NT2/D1 (cell line): ENCODE results near the gene LSS.

Experiments used
- DNase-seq: peaks from one replicate; pipeline ENCODE4 v3.0.0-alpha.2; 2011; ENCODE audit warnings: low read depth, low spot score
- H3K27me3 ChIP-seq: 2 replicates; pipeline ENCODE4 v1.6.0; 2011; ENCODE audit warnings: mild to moderate bottlenecking; ENCODE audit not compliant: insufficient read length, insufficient read depth
- H3K36me3 ChIP-seq: 2 replicates; pipeline ENCODE4 v1.6.1; 2011; ENCODE audit warnings: mild to moderate bottlenecking, low read length, mixed read lengths; ENCODE audit not compliant: insufficient read depth, insufficient read length
- H3K4me1 ChIP-seq: 2 replicates; pipeline ENCODE4 v1.5.1; 2011; ENCODE audit not compliant: insufficient read depth, insufficient read length
- H3K4me3 ChIP-seq: 2 replicates; pipeline ENCODE4 v1.5.1; 2011; ENCODE audit warnings: low read depth; ENCODE audit not compliant: insufficient read length
- H3K9ac ChIP-seq: 2 replicates; pipeline ENCODE4 v1.6.0; 2011; ENCODE audit warnings: low read depth; ENCODE audit not compliant: insufficient read length
- H3K9me3 ChIP-seq: 2 replicates; pipeline ENCODE4 v1.5.1; 2011; ENCODE audit warnings: mild to moderate bottlenecking, low read length; ENCODE audit not compliant: insufficient read depth
- SUZ12 ChIP-seq: IDR thresholded peaks from 2 replicates; pipeline ENCODE4 v1.6.1; 2011; ENCODE audit not compliant: insufficient read length, insufficient read depth; ENCODE audit errors: extremely low read depth
- YY1 ChIP-seq: IDR thresholded peaks from 2 replicates; pipeline ENCODE4 v1.6.1; 2011; ENCODE audit not compliant: insufficient read length, insufficient read depth
- ZNF274 ChIP-seq: IDR thresholded peaks from 2 replicates; pipeline ENCODE4 v1.6.1; 2011; ENCODE audit warnings: mild to moderate bottlenecking, low read depth, low read length

Gene LSS

GRCh38 chr21:46228345-46229051 is at the start of gene LSS:
Gene LSS, minus strand, starts transcription at chr21:46228774. Its CDS starts 29 bp downstream, at chr21:46228745.
- TF ChIP-seq ZNF274 (no peak), YY1 (no peak), SUZ12 (no peak)
- Histone ChIP-seq H3K4me1 (peaks cover 10% of the 10 kb centered on the region), H3K36me3 (peaks cover 64% of the 10 kb centered on the region)

GRCh38 chr21:46274797-46275390 is 46.3 kb upstream of the LSS start:
- TF ChIP-seq YY1 (no peak), ZNF274 (no peak)
- Histone ChIP-seq H3K36me3 (peaks cover 92% of the 10 kb centered on the region), H3K27me3 (no peaks in the 10 kb centered on the region), H3K9me3 (no peaks in the 10 kb centered on the region), H3K9ac (no peak overlapping the region), H3K4me1 (peaks cover 2% of the 10 kb centered on the region), H3K4me3 (no peak overlapping the region)
- DNase-seq, result no peak

More at GRCh38 chr21:46228345-46229051, at the start of gene LSS:
- peaks cover 55% of the 10 kb centered on the region for H3K9me3 ChIP-seq
- peak; percentile 98 for DNase-seq
- no peaks in the 10 kb centered on the region for H3K27me3 ChIP-seq
- peak within 1 kb of the TSS; percentile 96 for H3K9ac ChIP-seq
- peak within 1 kb of the TSS; percentile 97 for H3K4me3 ChIP-seq

DNA sequence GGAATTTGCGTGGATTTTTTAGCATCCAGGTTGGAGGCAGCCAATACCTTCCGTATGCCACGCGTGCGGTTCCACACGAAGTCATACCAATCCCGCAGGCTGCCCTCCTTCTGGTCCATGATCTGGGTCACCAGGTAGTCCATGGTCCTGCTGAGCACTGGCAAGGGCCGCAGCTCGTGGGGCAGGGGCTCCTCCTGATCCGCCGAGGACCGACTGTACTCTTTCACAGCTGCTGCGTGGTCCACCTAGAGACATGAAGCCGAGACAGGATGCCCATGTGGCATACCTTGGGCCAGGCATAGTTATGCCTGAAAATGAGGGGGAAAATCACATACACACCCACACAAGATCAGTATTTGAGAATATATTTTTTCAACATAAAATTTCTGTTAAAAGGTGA is 44.8 kb upstream of the LSS start:
- Histone ChIP-seq H3K27me3 (no peaks in the 10 kb centered on the region), H3K4me1 (no peaks in the 10 kb centered on the region), H3K9ac (no peak overlapping the region), H3K4me3 (no peak overlapping the region), H3K9me3 (no peaks in the 10 kb centered on the region), H3K36me3 (peaks cover 95% of the 10 kb centered on the region)
- DNase-seq, result no peak
- TF ChIP-seq YY1 (no peak), ZNF274 (no peak), SUZ12 (no peak)

GRCh38 chr21:46269466-46269865 is 40.9 kb upstream of the LSS start:
- Histone ChIP-seq H3K9me3 (no peaks in the 10 kb centered on the region), H3K9ac (no peak overlapping the region), H3K4me3 (no peak overlapping the region), H3K27me3 (no peaks in the 10 kb centered on the region), H3K4me1 (peaks cover 8% of the 10 kb centered on the region), H3K36me3 (peaks cover 97% of the 10 kb centered on the region)
- no peak for DNase-seq
- TF ChIP-seq ZNF274 (no peak), YY1 (no peak), SUZ12 (no peak)

DNA sequence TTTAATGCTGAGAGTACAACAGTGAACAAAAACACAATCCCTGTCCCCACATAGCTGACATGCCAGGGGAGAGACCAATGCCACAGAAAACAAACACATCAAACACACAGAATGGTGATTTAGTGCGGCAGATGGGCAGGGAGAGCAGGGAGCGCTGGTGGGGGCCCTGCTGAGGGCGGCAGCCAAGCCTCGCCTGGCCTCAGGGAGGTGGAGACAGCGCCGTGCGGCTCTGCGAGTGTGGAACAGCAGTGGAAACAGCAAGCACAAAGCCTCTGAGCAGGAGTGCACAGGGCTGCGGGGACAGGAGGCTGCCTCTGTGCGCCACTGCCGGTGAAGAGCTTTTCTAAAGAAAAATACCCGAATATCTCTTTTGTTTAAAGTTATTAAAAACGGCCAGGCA is 39.8 kb upstream of the LSS start:
- Histone ChIP-seq H3K4me3 (no peak overlapping the region), H3K9me3 (no peaks in the 10 kb centered on the region), H3K4me1 (peaks cover 8% of the 10 kb centered on the region), H3K9ac (no peak overlapping the region), H3K27me3 (no peaks in the 10 kb centered on the region), H3K36me3 (peaks cover 97% of the 10 kb centered on the region)
- DNase-seq, result no peak
- TF ChIP-seq YY1 (no peak), SUZ12 (no peak), ZNF274 (no peak)

DNA sequence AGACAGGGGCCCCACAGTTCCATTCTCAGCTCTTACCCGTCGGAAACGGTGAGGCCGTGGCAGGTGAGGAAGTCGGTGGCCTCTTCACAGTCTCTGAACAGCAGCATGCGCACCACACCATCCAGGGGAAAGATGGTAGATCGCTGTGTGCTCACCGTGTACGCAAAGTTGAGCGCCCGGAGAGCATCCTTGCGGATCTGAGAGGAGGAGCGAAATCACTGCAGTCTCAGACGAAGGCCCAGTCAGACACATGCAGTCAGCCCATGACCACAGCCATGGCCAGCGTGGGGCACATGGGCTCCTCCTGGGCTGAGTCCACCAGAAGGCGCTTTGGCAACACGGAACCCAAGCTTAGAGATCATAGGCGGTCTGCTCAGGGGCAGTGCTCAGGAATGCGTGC is 38.4 kb upstream of the LSS start:
- peaks cover 91% of the 10 kb centered on the region for H3K36me3 ChIP-seq
- TF ChIP-seq YY1, result no peak
- TF ChIP-seq ZNF274, result no peak
- TF ChIP-seq SUZ12, result no peak
- no peak overlapping the region for H3K4me3 ChIP-seq

DNA sequence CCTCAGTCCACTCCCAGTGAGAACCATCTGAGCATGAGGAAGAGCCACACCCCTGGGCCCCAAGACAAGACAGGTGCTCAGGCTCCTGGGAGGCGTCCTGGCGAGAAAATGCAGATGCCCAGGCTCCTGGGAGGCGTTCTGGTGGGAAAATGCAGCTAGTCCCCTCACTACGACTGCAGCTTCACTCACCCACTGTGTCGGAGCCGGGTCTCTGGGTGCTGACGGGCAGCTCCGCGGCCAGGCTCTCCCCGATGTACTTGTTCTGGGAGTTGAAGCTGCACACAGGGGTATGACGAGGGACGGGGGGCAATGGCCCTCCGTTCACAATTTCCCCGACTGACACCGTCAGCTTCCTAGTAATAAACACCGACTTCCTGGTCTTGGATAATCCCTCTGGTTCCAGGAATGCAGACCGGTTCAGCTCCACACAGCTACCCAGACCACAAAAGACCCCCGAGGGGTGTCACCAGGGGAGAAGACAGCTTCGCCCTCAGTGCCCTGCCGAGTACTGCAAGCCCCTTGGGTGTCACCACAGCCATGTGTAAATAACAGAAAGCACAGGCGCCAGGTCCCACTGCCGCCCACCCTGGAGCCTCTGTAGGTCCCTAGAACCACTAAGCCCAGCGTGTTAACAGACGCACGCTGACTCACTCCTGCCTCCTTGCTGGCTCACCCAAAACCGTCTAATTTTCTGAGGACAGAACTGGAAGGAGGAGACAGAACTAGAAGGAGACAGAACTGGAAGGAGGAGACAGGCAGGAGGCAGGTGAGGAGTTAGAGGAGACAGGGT is 37.4 kb upstream of the LSS start:
- Histone ChIP-seq H3K9ac (no peak overlapping the region), H3K4me1 (peaks cover 8% of the 10 kb centered on the region), H3K9me3 (no peaks in the 10 kb centered on the region), H3K4me3 (no peak overlapping the region), H3K36me3 (peaks cover 90% of the 10 kb centered on the region), H3K27me3 (no peaks in the 10 kb centered on the region)
- no peak for DNase-seq
- TF ChIP-seq ZNF274 (no peak), SUZ12 (no peak), YY1 (no peak)

More for the DNA sequence above, 38.4 kb upstream of the LSS start:
- DNase-seq, result no peak
- Histone ChIP-seq H3K9ac (no peak overlapping the region), H3K27me3 (no peaks in the 10 kb centered on the region), H3K4me1 (peaks cover 8% of the 10 kb centered on the region), H3K9me3 (no peaks in the 10 kb centered on the region)
